GM19099 (cell line): ENCODE results near the gene GIPR.
A peak's percentile ranks its signal among the peaks of the same experiment; 100 is the strongest.

ENCODE experiments used
- POLR2A ChIP-seq: IDR thresholded peaks from 3 replicates; pipeline ENCODE4 v1.6.1; 2011; ENCODE audit warnings: low read depth; ENCODE audit not compliant: insufficient read length; ENCODE audit errors: extremely low read depth

The GIPR gene

GRCh38 chr19:45667620-45668341 is at the start of gene GIPR:
GIPR (plus strand) TSS chr19:45668221; CDS start chr19:45669521, 1,300 bp downstream.
- TF ChIP-seq POLR2A: peak; percentile 68

DNA sequence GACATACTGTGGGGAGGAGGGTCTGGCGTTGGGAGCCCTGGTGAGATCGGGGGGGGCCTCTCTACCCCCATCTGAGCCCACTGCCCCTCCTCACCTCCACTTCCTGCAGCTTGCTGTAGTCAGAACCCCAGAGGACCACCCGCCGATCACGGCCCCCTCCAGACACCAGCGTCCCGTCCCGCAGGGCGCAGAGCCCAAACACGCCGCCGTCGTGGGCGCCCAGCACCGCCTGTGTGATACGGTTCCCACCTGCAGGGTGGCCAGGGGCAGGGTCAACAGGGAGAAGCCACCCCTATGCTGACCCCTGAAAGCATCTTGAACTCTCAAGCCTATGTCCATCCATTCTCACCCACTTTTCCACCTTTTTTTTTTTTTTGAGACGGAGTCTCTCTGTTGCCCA is 46.6 kb upstream of the GIPR start:
- TF ChIP-seq POLR2A: no peak

GRCh38 chr19:45621976-45622503 is 46.0 kb upstream of the GIPR start:
- no peak for TF ChIP-seq POLR2A

DNA sequence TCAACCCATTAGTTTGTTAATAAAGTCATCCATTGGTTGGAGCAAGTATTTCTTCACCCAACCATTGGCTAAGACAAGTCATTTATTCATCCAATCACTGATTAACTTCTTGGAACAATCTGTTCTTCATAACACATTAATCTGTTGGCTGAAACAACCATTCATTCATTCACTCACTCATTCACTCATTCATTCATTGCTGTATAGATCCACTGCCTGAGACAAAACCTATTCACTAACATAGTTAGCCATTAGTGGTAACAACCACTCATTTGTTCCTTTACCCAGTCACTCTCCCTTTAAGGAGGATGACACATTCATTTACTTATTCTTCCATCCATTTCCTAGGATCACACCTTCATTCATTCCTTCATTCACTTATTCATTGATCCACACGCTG is 44.0 kb upstream of the GIPR start:
- no peak for TF ChIP-seq POLR2A

DNA sequence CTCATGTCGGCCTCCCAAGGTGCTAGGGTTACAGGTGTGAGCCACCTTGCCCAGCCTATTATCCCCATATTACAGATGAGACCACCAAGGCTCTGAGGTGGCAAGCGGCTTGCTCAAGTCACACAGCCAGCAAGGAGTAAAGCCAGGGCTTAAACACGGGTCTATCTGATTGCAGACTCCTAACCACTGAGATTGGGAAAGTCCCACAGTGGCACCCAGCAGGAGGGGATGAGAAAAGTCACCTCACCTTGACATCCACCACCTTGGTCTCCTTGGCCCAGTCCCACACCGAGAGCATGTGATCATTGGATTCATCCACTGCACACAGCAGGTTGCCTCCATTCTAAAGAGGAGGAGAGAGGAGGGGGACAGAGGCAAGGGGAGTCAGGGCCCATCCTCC is 38.3 kb upstream of the GIPR start:
- TF ChIP-seq POLR2A: no peak

DNA sequence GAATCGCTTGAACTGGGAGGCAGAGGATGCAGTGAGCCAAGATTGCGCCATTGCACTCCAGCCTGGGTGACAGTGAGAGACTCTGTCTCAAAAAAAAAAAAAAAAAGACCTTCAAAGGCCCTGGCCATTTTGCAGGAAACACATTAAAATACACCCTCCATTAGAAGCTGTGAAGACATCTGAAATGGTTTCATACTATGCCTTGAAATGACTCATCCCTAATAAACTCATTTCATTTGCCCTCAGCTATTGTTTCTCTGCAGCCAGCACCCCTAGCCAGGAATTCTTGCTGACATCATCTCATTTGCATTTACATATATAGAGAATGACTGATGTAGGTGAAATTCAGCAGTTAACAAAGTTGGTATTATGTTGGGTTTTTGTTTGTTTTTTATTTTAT is 37.6 kb upstream of the GIPR start:
- TF ChIP-seq POLR2A: no peak

GRCh38 chr19:45632468-45633196 is 35.4 kb upstream of the GIPR start:
- no peak for TF ChIP-seq POLR2A

GRCh38 chr19:45636275-45636674 is 31.7 kb upstream of the GIPR start:
- TF ChIP-seq POLR2A: no peak

- no peak for TF ChIP-seq POLR2A
Observed at GRCh38 chr19:45636902-45637301, 31.1 kb upstream of the GIPR start.

DNA sequence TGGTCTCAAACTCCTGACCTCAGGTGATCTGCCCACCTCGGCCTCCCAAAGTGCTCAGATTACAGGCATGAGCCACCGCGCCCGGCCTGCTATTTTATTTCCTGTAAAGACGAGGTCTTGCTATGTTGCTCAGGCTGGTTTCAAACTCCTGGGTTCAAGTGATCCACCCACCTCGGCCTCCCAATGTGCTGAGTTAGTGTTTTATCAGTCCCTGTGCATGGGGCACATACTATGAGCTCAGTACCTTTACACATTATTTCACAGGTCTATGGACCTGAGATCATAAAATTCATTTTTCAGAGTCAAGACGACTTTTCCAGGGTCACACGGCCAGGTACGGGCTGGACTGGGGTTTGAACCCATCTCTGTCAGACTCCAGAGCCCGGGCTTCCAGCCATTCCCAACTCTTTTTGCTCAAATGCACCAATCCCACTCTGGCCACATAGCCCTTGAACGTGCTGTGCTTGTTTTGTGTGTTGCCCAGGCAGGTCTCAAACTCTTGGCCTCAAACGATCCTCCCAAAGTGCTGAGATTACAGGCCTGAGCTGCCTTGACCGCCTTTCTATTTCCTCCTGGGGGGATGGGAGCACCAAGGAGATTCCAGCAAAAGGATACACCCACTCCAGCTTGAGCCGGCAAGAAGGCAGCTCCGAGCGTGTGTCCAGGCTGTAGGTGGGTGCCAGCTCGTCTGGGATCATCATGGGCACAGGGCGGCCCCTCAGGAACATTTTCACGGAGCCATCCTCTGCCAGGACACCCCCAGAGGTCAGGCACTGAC is 29.9 kb upstream of the GIPR start:
- no peak for TF ChIP-seq POLR2A

DNA sequence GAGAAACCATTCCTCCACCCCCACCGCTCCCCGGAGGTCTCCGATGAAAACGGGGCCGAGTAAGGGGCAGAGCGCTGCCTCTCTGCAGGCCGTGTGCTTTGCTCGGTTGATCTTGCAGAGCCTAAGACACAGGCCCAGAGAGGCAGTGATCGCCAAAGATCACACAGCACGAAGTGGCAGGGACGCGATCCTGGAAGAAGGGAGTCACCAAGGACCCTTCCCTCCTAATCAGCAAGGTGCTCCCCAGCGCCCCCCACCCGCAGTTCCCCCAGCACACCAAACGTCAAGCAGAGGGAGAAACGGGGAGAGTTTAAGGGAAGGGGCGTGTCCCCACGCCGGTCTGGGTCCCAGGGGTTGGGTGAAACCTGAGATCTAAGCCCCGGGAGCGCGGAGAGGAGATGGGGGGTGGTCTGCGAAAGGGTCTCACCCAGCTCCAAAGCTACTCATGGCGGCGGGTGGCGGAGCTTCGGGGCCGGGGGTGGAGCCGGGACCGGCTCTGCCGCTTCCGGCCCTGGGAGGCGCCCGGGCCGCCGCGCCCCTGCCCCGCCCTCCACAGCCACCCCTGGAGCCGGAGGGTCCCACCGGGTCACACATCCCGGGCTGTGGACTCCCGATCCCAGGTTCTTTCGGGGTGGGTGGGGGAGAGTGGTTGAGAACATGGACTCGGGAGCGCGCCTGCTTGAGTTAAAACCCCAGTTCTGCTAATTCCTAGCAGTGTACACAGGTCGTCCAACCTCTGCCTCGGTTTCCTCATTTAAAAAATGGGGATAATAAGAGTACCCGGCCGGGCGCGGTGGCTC is 28.9 kb upstream of the GIPR start, which contains the start of gene EML2:
Gene EML2 (minus strand): TSS at position 468 of the 800 bp plus-strand sequence. CDS start 21 bp downstream, at position 447.
- peak; percentile 56 for TF ChIP-seq POLR2A

- TF ChIP-seq POLR2A: no peak
Observed at GRCh38 chr19:45640849-45641273, 27.2 kb upstream of the GIPR start.

DNA sequence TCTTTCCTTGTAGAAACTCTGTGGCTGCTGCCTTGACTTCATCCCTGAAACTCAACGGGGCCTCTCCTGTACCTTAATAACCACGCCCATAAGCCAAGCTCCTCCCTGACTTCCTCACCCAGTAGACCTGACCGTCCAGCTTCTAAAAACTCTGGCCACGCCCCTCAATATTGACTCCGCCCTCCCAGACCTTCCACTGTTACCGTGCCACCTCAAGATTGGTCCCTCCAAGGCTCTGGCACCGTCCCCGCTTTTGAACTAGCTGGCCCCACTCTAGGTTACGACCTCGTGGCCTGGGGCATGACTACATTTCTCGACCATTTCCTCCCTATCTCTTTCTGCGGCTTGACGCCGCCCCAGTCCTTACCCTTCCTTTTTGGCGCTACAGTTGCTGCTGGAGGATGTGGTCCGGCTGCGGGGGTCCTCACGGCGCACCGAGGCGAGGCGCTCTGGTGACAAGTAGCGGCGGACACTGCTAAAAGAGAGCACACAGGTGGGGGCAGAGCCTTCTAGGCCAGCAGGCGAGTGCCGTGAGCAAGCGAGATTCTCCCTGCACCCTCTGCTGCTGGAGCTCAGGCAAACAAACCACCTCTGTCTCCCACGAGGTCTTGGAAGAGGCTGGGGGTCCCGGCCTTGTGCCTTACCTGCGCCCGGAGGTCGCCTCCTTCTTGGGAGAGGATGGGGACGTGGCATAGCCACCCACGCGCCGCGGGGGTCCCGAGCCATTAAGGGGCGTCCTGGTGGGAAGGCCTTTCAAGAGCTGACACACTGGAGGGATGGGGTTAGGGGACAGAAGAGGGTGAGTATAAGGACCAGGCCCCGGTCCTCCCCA is 26.5 kb upstream of the GIPR start:
- TF ChIP-seq POLR2A: peak; percentile 67
